Measurements from ENCODE around the gene ATP2C1. TPM values are rescaled to one million over a fixed set of nuclear protein-coding genes. Genes with fewer than 3 reads are reported as not detected.

ATP2C1 gene
- total RNA-seq, 6 experiments from 2014 or later = 19.2 to 44.0 (median 27.5) TPM

DNA sequence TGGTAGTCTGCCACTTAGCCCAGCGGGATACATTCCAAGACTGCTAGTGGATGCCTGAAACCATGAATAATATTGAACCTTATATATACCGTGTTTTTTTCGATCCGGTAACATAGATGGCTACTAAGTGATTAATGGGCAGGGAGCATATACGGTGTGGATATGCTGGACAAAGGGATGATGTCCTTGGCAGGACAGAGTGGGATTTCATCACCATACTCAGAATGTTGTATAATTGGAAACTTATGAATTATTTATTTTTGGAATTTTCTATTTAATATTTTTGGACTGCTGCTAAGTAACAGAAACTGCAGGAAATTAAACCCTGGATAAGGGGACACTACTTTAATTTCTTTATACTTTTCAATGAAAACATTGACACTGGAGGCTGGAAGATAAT lies 79.5 kb downstream of the ATP2C1 start:
- H3K4me3 ChIP-seq = no peak overlapping the region
- H3K36me3 ChIP-seq = no peaks in the 10 kb centered on the region
- H3K27me3 ChIP-seq = no peaks in the 10 kb centered on the region
- ATAC-seq = no peak
- intact Hi-C loops (cut with DNase I) = no loop called here
- no peak overlapping the region for H3K27ac ChIP-seq
- H3K4me1 ChIP-seq = no peaks in the 10 kb centered on the region
- no peak for DNase-seq
- TF ChIP-seq, protein P1, sequence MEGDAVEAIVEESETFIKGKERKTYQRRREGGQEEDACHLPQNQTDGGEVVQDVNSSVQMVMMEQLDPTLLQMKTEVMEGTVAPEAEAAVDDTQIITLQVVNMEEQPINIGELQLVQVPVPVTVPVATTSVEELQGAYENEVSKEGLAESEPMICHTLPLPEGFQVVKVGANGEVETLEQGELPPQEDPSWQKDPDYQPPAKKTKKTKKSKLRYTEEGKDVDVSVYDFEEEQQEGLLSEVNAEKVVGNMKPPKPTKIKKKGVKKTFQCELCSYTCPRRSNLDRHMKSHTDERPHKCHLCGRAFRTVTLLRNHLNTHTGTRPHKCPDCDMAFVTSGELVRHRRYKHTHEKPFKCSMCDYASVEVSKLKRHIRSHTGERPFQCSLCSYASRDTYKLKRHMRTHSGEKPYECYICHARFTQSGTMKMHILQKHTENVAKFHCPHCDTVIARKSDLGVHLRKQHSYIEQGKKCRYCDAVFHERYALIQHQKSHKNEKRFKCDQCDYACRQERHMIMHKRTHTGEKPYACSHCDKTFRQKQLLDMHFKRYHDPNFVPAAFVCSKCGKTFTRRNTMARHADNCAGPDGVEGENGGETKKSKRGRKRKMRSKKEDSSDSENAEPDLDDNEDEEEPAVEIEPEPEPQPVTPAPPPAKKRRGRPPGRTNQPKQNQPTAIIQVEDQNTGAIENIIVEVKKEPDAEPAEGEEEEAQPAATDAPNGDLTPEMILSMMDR (IDR thresholded peaks at IDR 0.05) = no peak
- no peak for TF ChIP-seq POLR2A (IDR thresholded peaks at IDR 0.05)
- 95% methylated on average over 5 of the region's 5 CpGs for WGBS (ENCODE audit: insufficient coverage, low coverage, low lambda C conversion rate, missing lambda C conversion rate)
- no peaks in the 10 kb centered on the region for H3K9me3 ChIP-seq

DNA sequence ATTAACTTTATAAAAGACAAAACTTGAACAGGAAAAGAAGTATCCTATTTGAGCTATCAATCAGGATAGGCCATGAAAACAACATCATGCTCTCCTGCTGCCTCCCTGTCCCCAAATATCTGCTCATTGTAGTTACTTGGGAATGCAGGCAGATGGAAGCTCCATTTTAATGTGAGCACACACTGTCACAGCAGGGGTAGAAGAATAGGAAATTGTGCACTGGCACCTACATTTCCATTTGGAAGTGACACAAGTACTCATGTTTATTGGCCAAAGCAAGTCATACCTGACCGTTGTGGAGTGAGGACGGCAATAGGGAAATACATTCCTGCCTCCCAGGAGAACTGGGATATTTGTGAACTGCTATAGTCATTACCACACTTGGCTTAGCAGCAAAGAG lies 80.3 kb downstream of the ATP2C1 start:
- 94% methylated on average over 2 of the region's 2 CpGs for WGBS (ENCODE audit: insufficient coverage, low coverage, low lambda C conversion rate, missing lambda C conversion rate)
- TF ChIP-seq, protein P1 (IDR thresholded peaks at IDR 0.05) = no peak
- no peak for TF ChIP-seq POLR2A (IDR thresholded peaks at IDR 0.05)
- no peaks in the 10 kb centered on the region for H3K36me3 ChIP-seq

DNA sequence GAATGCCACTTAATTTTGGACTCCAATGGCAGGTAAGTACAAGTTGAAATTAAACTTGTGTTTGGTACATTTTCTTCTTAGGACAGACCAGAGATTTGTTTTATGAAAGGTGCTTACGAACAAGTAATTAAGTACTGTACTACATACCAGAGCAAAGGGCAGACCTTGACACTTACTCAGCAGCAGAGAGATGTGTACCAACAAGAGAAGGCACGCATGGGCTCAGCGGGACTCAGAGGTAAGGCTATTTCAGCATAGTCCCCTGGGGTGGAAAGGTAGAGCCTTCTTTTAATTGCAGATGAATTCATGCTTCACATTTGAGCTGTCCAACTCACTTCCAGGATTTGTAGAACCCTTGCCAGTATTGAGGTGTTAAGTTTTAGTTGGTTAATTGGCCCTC lies 81.4 kb downstream of the ATP2C1 start:
- no peaks in the 10 kb centered on the region for H3K36me3 ChIP-seq
- 100% methylated on average over 3 of the region's 3 CpGs for WGBS (ENCODE audit: insufficient coverage, low coverage, low lambda C conversion rate, missing lambda C conversion rate)
- no peaks in the 10 kb centered on the region for H3K27me3 ChIP-seq
- no peak overlapping the region for H3K27ac ChIP-seq
- no peak for TF ChIP-seq POLR2A (IDR thresholded peaks at IDR 0.05)
- TF ChIP-seq, protein P1 (IDR thresholded peaks at IDR 0.05) = no peak
- ATAC-seq (no peak), DNase-seq (no peak)
- H3K4me3 ChIP-seq = no peak overlapping the region
- no peaks in the 10 kb centered on the region for H3K4me1 ChIP-seq
- intact Hi-C loops (cut with DNase I) = no loop called here
- no peaks in the 10 kb centered on the region for H3K9me3 ChIP-seq

More for the DNA sequence above, 80.3 kb downstream of the ATP2C1 start:
- ATAC-seq (no peak), DNase-seq (no peak)
- no peak overlapping the region for H3K4me3 ChIP-seq
- intact Hi-C loops (cut with DNase I) = no loop called here
- H3K4me1 ChIP-seq = no peaks in the 10 kb centered on the region
- no peaks in the 10 kb centered on the region for H3K27me3 ChIP-seq
- H3K9me3 ChIP-seq = no peaks in the 10 kb centered on the region
- H3K27ac ChIP-seq = no peak overlapping the region

DNA sequence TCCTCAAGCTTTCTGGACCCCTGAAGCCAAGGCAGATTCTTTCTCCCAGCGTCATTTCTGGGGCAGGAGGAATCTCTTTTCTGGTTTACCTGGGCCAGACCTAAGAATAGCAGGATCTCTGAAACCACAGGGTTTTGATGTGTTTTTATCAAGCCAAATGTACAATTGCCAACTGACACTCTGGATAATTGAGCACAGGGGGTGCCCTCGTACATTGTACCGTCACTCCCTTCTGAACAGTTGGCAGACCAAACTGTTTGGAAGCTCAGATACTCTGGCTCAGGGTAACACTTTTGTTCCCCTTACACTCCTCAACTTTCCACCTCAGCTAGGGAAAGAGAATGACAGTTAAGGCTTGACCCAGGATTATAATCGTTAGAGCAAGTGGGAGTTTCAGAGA lies 82.8 kb downstream of the ATP2C1 start:
- intact Hi-C loops (cut with DNase I) = no loop called here
- no peak overlapping the region for H3K27ac ChIP-seq
- TF ChIP-seq, protein P1 (IDR thresholded peaks at IDR 0.05) = no peak
- no peaks in the 10 kb centered on the region for H3K9me3 ChIP-seq
- no peak overlapping the region for H3K4me3 ChIP-seq
- 93% methylated on average over 4 of the region's 4 CpGs for WGBS (ENCODE audit: insufficient coverage, low coverage, low lambda C conversion rate, missing lambda C conversion rate)
- H3K36me3 ChIP-seq = no peaks in the 10 kb centered on the region
- no peak for ATAC-seq
- H3K27me3 ChIP-seq = no peaks in the 10 kb centered on the region
- H3K4me1 ChIP-seq = no peaks in the 10 kb centered on the region
- DNase-seq = no peak

DNA sequence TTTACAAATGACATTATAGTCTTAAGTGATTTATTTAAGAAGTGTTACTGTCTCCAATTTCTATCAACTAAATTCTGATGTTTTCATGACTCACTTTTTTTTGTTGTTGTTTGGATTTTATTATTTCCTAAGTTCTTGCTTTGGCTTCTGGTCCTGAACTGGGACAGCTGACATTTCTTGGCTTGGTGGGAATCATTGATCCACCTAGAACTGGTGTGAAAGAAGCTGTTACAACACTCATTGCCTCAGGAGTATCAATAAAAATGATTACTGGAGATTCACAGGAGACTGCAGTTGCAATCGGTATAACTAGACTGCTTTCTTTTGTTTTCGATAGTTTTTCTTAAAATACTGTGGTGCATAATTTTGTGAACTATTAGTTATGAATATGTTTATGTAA lies 85.2 kb downstream of the ATP2C1 start:
- Histone ChIP-seq H3K4me3 (no peak overlapping the region), H3K36me3 (no peaks in the 10 kb centered on the region)
- ATAC-seq = peak in 1 of 4 donors; percentile 28

More for the DNA sequence above, 85.2 kb downstream of the ATP2C1 start:
- 77% methylated on average over 2 of the region's 2 CpGs for WGBS (ENCODE audit: insufficient coverage, low coverage, low lambda C conversion rate, missing lambda C conversion rate)
- intact Hi-C loops (cut with DNase I) = no loop called here
- Histone ChIP-seq H3K4me1 (no peaks in the 10 kb centered on the region), H3K27me3 (no peaks in the 10 kb centered on the region), H3K27ac (no peak overlapping the region), H3K9me3 (no peaks in the 10 kb centered on the region)
- DNase-seq = no peak
- TF ChIP-seq, protein P1 (IDR thresholded peaks at IDR 0.05) = no peak
- TF ChIP-seq POLR2A (IDR thresholded peaks at IDR 0.05) = no peak
